ENCODE data around the gene C2CD2.
A peak's percentile ranks its signal among the peaks of the same experiment; 100 is the strongest.

Gene C2CD2

GRCh38 chr21:41941941-41942340 lies 11.9 kb downstream of the C2CD2 start:
- H3K27ac ChIP-seq (replicated peaks; ENCODE audit: low read length), result no peak overlapping the region
- H2BK120ac ChIP-seq (ENCODE audit: low read depth, low read length), result no peak overlapping the region
- H3K79me1 ChIP-seq (ENCODE audit: low read depth, low read length), result no peaks in the 10 kb centered on the region
- no peak overlapping the region for H3K4me3 ChIP-seq (ENCODE audit: low read length in 2 of 2)
- no peak overlapping the region for H3K18ac ChIP-seq (ENCODE audit: low read length)
- WGBS, 2 donors (ENCODE audit: extremely low coverage in 2 of 2, insufficient read length in 2 of 2, insufficient replicate concordance in 1 of 2), result no CpG with 5 or more reads among the region's 12 CpGs
- H2BK12ac ChIP-seq (ENCODE audit: low read length), result no peak overlapping the region
- H2BK15ac ChIP-seq (ENCODE audit: low read length), result no peak overlapping the region
- no peak overlapping the region for H3K23ac ChIP-seq (ENCODE audit: low read depth, low read length, poor library complexity)
- H3K4me1 ChIP-seq (ENCODE audit: control insufficient read depth in 2 of 2, insufficient read depth in 1 of 2, low read depth in 1 of 2, low read length in 2 of 2), result no peaks in the 10 kb centered on the region
- no peak overlapping the region for H4K8ac ChIP-seq (ENCODE audit: low read depth, low read length)
- peaks cover 2% of the 10 kb centered on the region in 2 donors for H3K9me3 ChIP-seq (replicated peaks in 1 of 2; ENCODE audit: control insufficient read depth in 2 of 2, insufficient read depth in 1 of 2, low read depth in 1 of 2, low read length in 2 of 2)
- no peak overlapping the region for H3K9ac ChIP-seq (ENCODE audit: low read depth, low read length, poor library complexity)
- H4K91ac ChIP-seq (ENCODE audit: low read depth, low read length, poor library complexity), result no peak overlapping the region
- no peak overlapping the region for H2AK5ac ChIP-seq (ENCODE audit: low read depth, low read length)
- no peak overlapping the region for H2AFZ ChIP-seq (ENCODE audit: low read length)
- H3K14ac ChIP-seq (ENCODE audit: low read length), result no peak overlapping the region
- H3K27me3 ChIP-seq (ENCODE audit: control insufficient read depth in 3 of 3, insufficient read depth in 3 of 3, low read depth in 1 of 3, low read length in 3 of 3), result no peaks in the 10 kb centered on the region
- no peak for DNase-seq (ENCODE audit: low spot score)
- no peak overlapping the region for H3K4ac ChIP-seq (ENCODE audit: low read length)
- H2BK5ac ChIP-seq (ENCODE audit: low read length), result no peak overlapping the region
- peaks cover 0 to 3% of the 10 kb centered on the region in 2 donors for H3K36me3 ChIP-seq (replicated peaks in 1 of 2; ENCODE audit: control insufficient read depth in 2 of 2, insufficient read depth in 2 of 2, low read length in 2 of 2)
- no peak overlapping the region for H3K4me2 ChIP-seq (ENCODE audit: insufficient read depth, low read length, poor library complexity, severe bottlenecking)

- H3K14ac ChIP-seq (ENCODE audit: low read length), result no peak overlapping the region
- H3K4ac ChIP-seq (ENCODE audit: low read length), result no peak overlapping the region
- no peak overlapping the region for H2BK5ac ChIP-seq (ENCODE audit: low read length)
- H3K18ac ChIP-seq (ENCODE audit: low read length), result no peak overlapping the region
- H2BK15ac ChIP-seq (ENCODE audit: low read length), result no peak overlapping the region
- no peak overlapping the region for H4K91ac ChIP-seq (ENCODE audit: low read depth, low read length, poor library complexity)
- no peak overlapping the region for H2BK12ac ChIP-seq (ENCODE audit: low read length)
- H3K4me3 ChIP-seq (ENCODE audit: low read length in 2 of 2), result no peak overlapping the region
- H2AFZ ChIP-seq (ENCODE audit: low read length), result no peak overlapping the region
- H3K36me3 ChIP-seq (replicated peaks in 1 of 2; ENCODE audit: control insufficient read depth in 2 of 2, insufficient read depth in 2 of 2, low read length in 2 of 2), result peaks cover 0 to 3% of the 10 kb centered on the region in 2 donors
- WGBS, 2 donors (ENCODE audit: extremely low coverage in 2 of 2, insufficient read length in 2 of 2, insufficient replicate concordance in 1 of 2), result no CpG with 5 or more reads among the region's 3 CpGs
- no peaks in the 10 kb centered on the region for H3K79me1 ChIP-seq (ENCODE audit: low read depth, low read length)
- no peaks in the 10 kb centered on the region for H3K27me3 ChIP-seq (ENCODE audit: control insufficient read depth in 3 of 3, insufficient read depth in 3 of 3, low read depth in 1 of 3, low read length in 3 of 3)
- H3K4me1 ChIP-seq (ENCODE audit: control insufficient read depth in 2 of 2, insufficient read depth in 1 of 2, low read depth in 1 of 2, low read length in 2 of 2), result no peaks in the 10 kb centered on the region
- no peak overlapping the region for H2BK120ac ChIP-seq (ENCODE audit: low read depth, low read length)
- no peak overlapping the region for H2AK5ac ChIP-seq (ENCODE audit: low read depth, low read length)
- H3K27ac ChIP-seq (replicated peaks; ENCODE audit: low read length), result no peak overlapping the region
- no peak for DNase-seq (ENCODE audit: low spot score)
- no peak overlapping the region for H3K23ac ChIP-seq (ENCODE audit: low read depth, low read length, poor library complexity)
- H3K9me3 ChIP-seq (replicated peaks in 1 of 2; ENCODE audit: control insufficient read depth in 2 of 2, insufficient read depth in 1 of 2, low read depth in 1 of 2, low read length in 2 of 2), result peaks cover 2% of the 10 kb centered on the region in 2 donors
- no peak overlapping the region for H3K4me2 ChIP-seq (ENCODE audit: insufficient read depth, low read length, poor library complexity, severe bottlenecking)
- H4K8ac ChIP-seq (ENCODE audit: low read depth, low read length), result no peak overlapping the region
- H3K9ac ChIP-seq (ENCODE audit: low read depth, low read length, poor library complexity), result no peak overlapping the region
Measured at GRCh38 chr21:41940431-41940830, 13.4 kb downstream of the C2CD2 start.

GRCh38 chr21:41939391-41939790 lies 14.4 kb downstream of the C2CD2 start:
- Histone ChIP-seq H2BK12ac (ENCODE audit: low read length) (no peak overlapping the region), H3K9me3 (replicated peaks in 1 of 2; ENCODE audit: control insufficient read depth in 2 of 2, insufficient read depth in 1 of 2, low read depth in 1 of 2, low read length in 2 of 2) (no peaks in the 10 kb centered on the region), H2AK5ac (ENCODE audit: low read depth, low read length) (no peak overlapping the region), H3K4ac (ENCODE audit: low read length) (peak overlapping the region; percentile 6), H4K91ac (ENCODE audit: low read depth, low read length, poor library complexity) (no peak overlapping the region), H3K23ac (ENCODE audit: low read depth, low read length, poor library complexity) (peak overlapping the region; percentile 45), H3K36me3 (replicated peaks in 1 of 2; ENCODE audit: control insufficient read depth in 2 of 2, insufficient read depth in 2 of 2, low read length in 2 of 2) (peaks cover 0 to 3% of the 10 kb centered on the region in 2 donors), H3K4me1 (ENCODE audit: control insufficient read depth in 2 of 2, insufficient read depth in 1 of 2, low read depth in 1 of 2, low read length in 2 of 2) (no peaks in the 10 kb centered on the region), H2BK15ac (ENCODE audit: low read length) (no peak overlapping the region), H2AFZ (ENCODE audit: low read length) (no peak overlapping the region), H3K9ac (ENCODE audit: low read depth, low read length, poor library complexity) (peak overlapping the region; percentile 15), H3K4me3 (ENCODE audit: low read length in 2 of 2) (no peak overlapping the region), H3K4me2 (ENCODE audit: insufficient read depth, low read length, poor library complexity, severe bottlenecking) (no peak overlapping the region), H3K79me1 (ENCODE audit: low read depth, low read length) (no peaks in the 10 kb centered on the region), H3K18ac (ENCODE audit: low read length) (peak overlapping the region; percentile 21), H2BK5ac (ENCODE audit: low read length) (no peak overlapping the region), H3K27me3 (ENCODE audit: control insufficient read depth in 3 of 3, insufficient read depth in 3 of 3, low read depth in 1 of 3, low read length in 3 of 3) (no peaks in the 10 kb centered on the region), H3K14ac (ENCODE audit: low read length) (no peak overlapping the region), H2BK120ac (ENCODE audit: low read depth, low read length) (no peak overlapping the region), H3K27ac (replicated peaks; ENCODE audit: low read length) (no peak overlapping the region), H4K8ac (ENCODE audit: low read depth, low read length) (peak overlapping the region; percentile 55)
- WGBS, 2 donors (ENCODE audit: extremely low coverage in 2 of 2, insufficient read length in 2 of 2, insufficient replicate concordance in 1 of 2), result no CpG with 5 or more reads among the region's 8 CpGs
- DNase-seq (ENCODE audit: low spot score), result no peak

- Histone ChIP-seq H3K4me3 (ENCODE audit: low read length in 2 of 2) (no peak overlapping the region), H3K27me3 (ENCODE audit: control insufficient read depth in 3 of 3, insufficient read depth in 3 of 3, low read depth in 1 of 3, low read length in 3 of 3) (no peaks in the 10 kb centered on the region), H3K23ac (ENCODE audit: low read depth, low read length, poor library complexity) (no peak overlapping the region), H4K8ac (ENCODE audit: low read depth, low read length) (no peak overlapping the region), H4K91ac (ENCODE audit: low read depth, low read length, poor library complexity) (no peak overlapping the region), H3K4me2 (ENCODE audit: insufficient read depth, low read length, poor library complexity, severe bottlenecking) (no peak overlapping the region), H2BK12ac (ENCODE audit: low read length) (no peak overlapping the region), H2AFZ (ENCODE audit: low read length) (no peak overlapping the region), H2BK15ac (ENCODE audit: low read length) (no peak overlapping the region), H2BK120ac (ENCODE audit: low read depth, low read length) (no peak overlapping the region), H3K9me3 (replicated peaks in 1 of 2; ENCODE audit: control insufficient read depth in 2 of 2, insufficient read depth in 1 of 2, low read depth in 1 of 2, low read length in 2 of 2) (no peaks in the 10 kb centered on the region), H3K18ac (ENCODE audit: low read length) (peak overlapping the region; percentile 8), H2BK5ac (ENCODE audit: low read length) (no peak overlapping the region), H3K14ac (ENCODE audit: low read length) (no peak overlapping the region), H3K9ac (ENCODE audit: low read depth, low read length, poor library complexity) (no peak overlapping the region), H3K79me1 (ENCODE audit: low read depth, low read length) (no peaks in the 10 kb centered on the region), H2AK5ac (ENCODE audit: low read depth, low read length) (no peak overlapping the region), H3K36me3 (replicated peaks in 1 of 2; ENCODE audit: control insufficient read depth in 2 of 2, insufficient read depth in 2 of 2, low read length in 2 of 2) (no peaks in the 10 kb centered on the region), H3K27ac (replicated peaks; ENCODE audit: low read length) (no peak overlapping the region), H3K4me1 (ENCODE audit: control insufficient read depth in 2 of 2, insufficient read depth in 1 of 2, low read depth in 1 of 2, low read length in 2 of 2) (peaks cover 3 to 4% of the 10 kb centered on the region in 2 donors), H3K4ac (ENCODE audit: low read length) (no peak overlapping the region)
- DNase-seq (ENCODE audit: low spot score), result no peak
- WGBS, 2 donors (ENCODE audit: extremely low coverage in 2 of 2, insufficient read length in 2 of 2, insufficient replicate concordance in 1 of 2), result no CpG with 5 or more reads among the region's 18 CpGs
Measured at GRCh38 chr21:41933313-41934079, 20.3 kb downstream of the C2CD2 start.

All from neuronal stem cell (in vitro differentiated cells).